Stimulated activated CD8-positive, alpha-beta memory T cell treated with anti-CD3 and anti-CD28 coated beads, Interleukin-7, amount 100 ng/mL, for 4 hours (primary cell): ENCODE data around the gene ANKS4B.
"Not testable (repeated sequence)": the region's sequence is repeated elsewhere in the genome, so short reads cannot be mapped to it uniquely, and the experiment has no call there.

Experiments
- DNase-seq, 2 donors: peaks; one replicate each; pipeline ENCODE4 v3.0.0-alpha.2; 2020; ENCODE audit warnings: low read depth in 2 of 2

The ANKS4B gene

GRCh38 chr16:21233521-21234150 lies at the start of gene ANKS4B:
Gene ANKS4B (plus strand): TSS chr16:21233699. CDS start chr16:21233738, 39 bp downstream.
- DNase-seq, result no peak

GRCh38 chr16:21183995-21184394 lies 49.5 kb upstream of the ANKS4B start:
- DNase-seq, result no peak

GRCh38 chr16:21184834-21185233 lies 48.7 kb upstream of the ANKS4B start:
- no peak for DNase-seq

- no peak for DNase-seq
Observed at GRCh38 chr16:21185659-21186325, 47.7 kb upstream of the ANKS4B start.

GRCh38 chr16:21186326-21186691 lies 47.2 kb upstream of the ANKS4B start:
- no peak for DNase-seq

- DNase-seq, result no peak
Observed at GRCh38 chr16:21189311-21189710, 44.2 kb upstream of the ANKS4B start.

GRCh38 chr16:21190013-21190412 lies 43.5 kb upstream of the ANKS4B start:
- no peak for DNase-seq

- no peak for DNase-seq
Observed at GRCh38 chr16:21190599-21190998, 42.9 kb upstream of the ANKS4B start.

- no peak for DNase-seq
Observed at GRCh38 chr16:21192991-21193390, 40.5 kb upstream of the ANKS4B start.

- DNase-seq, result no peak
Observed at GRCh38 chr16:21194771-21195301, 38.7 kb upstream of the ANKS4B start.

- not testable (repeated sequence) for DNase-seq
Observed at GRCh38 chr16:21195330-21195729, 38.2 kb upstream of the ANKS4B start.

- DNase-seq, result no peak
Observed at GRCh38 chr16:21197112-21197511, 36.4 kb upstream of the ANKS4B start.

- no peak for DNase-seq
Observed at GRCh38 chr16:21197621-21198020, 35.9 kb upstream of the ANKS4B start.

GRCh38 chr16:21199607-21200218 lies 33.8 kb upstream of the ANKS4B start:
- no peak for DNase-seq

- DNase-seq, result no peak
Observed at GRCh38 chr16:21203155-21203797, 30.2 kb upstream of the ANKS4B start.

GRCh38 chr16:21205303-21205702 lies 28.2 kb upstream of the ANKS4B start:
- DNase-seq, result no peak

GRCh38 chr16:21206550-21206949 lies 26.9 kb upstream of the ANKS4B start:
- no peak for DNase-seq

- DNase-seq, result no peak
Observed at GRCh38 chr16:21208446-21209230, 24.9 kb upstream of the ANKS4B start.

- no peak for DNase-seq
Observed at GRCh38 chr16:21211486-21211885, 22.0 kb upstream of the ANKS4B start, which contains the start of gene ZP2. Gene ZP2 (minus strand): TSS chr16:21211574. CDS start chr16:21211547, 27 bp downstream.

GRCh38 chr16:21214086-21214485 lies 19.4 kb upstream of the ANKS4B start:
- no peak for DNase-seq

- no peak for DNase-seq
Observed at GRCh38 chr16:21217121-21217520, 16.4 kb upstream of the ANKS4B start.

- no peak for DNase-seq
Observed at GRCh38 chr16:21218153-21218552, 15.3 kb upstream of the ANKS4B start.
